Measurements from ENCODE around the gene LMOD1. TPM values are rescaled to one million over a fixed set of nuclear protein-coding genes. Genes with fewer than 3 reads are reported as not detected.
"Not testable (repeated sequence)": the region's sequence is repeated elsewhere in the genome, so short reads cannot be mapped to it uniquely, and the experiment has no call there.

LMOD1 gene
- total RNA-seq, 1 experiment from 2014 or later = not detected

GRCh38 chr1:201944639-201945038 lies 1.7 kb downstream of the LMOD1 start:
- Histone ChIP-seq H3K4me1 (ENCODE audit: low read length) (0 out of 2 replicates have a peak, but pooled peaks cover 2% of the 10 kb centered on the region), H3K27ac (ENCODE audit: low read length) (no peak overlapping the region), H3K9ac (ENCODE audit: low read length) (no peak overlapping the region), H3K79me2 (ENCODE audit: low read length) (no peaks in the 10 kb centered on the region), H2AFZ (ENCODE audit: low read length) (no peak overlapping the region), H3K27me3 (ENCODE audit: low read length) (no peaks in the 10 kb centered on the region), H3K9me3 (ENCODE audit: low read length) (no peaks in the 10 kb centered on the region), H4K20me1 (ENCODE audit: insufficient read depth, low read depth, low read length) (no peaks in the 10 kb centered on the region), H3K4me2 (ENCODE audit: low read depth, low read length, poor library complexity, severe bottlenecking) (no peak overlapping the region), H3K9me2 (replicated peaks; ENCODE audit: insufficient read depth, low read length) (no peaks in the 10 kb centered on the region), H3K4me3 (ENCODE audit: low read length) (no peak overlapping the region), H3K36me3 (ENCODE audit: insufficient read depth, low read length) (no peaks in the 10 kb centered on the region)
- no peak for DNase-seq

GRCh38 chr1:201944002-201944401 lies 2.3 kb downstream of the LMOD1 start:
- no peaks in the 10 kb centered on the region for H3K9me3 ChIP-seq (ENCODE audit: low read length)
- no peak overlapping the region for H3K4me3 ChIP-seq (ENCODE audit: low read length)
- H3K79me2 ChIP-seq (ENCODE audit: low read length) = no peaks in the 10 kb centered on the region
- no peak for DNase-seq
- H3K27ac ChIP-seq (ENCODE audit: low read length) = no peak overlapping the region
- no peak overlapping the region for H2AFZ ChIP-seq (ENCODE audit: low read length)
- no peak overlapping the region for H3K4me2 ChIP-seq (ENCODE audit: low read depth, low read length, poor library complexity, severe bottlenecking)
- H3K9me2 ChIP-seq (replicated peaks; ENCODE audit: insufficient read depth, low read length) = no peaks in the 10 kb centered on the region
- no peak overlapping the region for H3K9ac ChIP-seq (ENCODE audit: low read length)
- no peaks in the 10 kb centered on the region for H3K27me3 ChIP-seq (ENCODE audit: low read length)
- no peaks in the 10 kb centered on the region for H3K36me3 ChIP-seq (ENCODE audit: insufficient read depth, low read length)
- H4K20me1 ChIP-seq (ENCODE audit: insufficient read depth, low read depth, low read length) = no peaks in the 10 kb centered on the region
- H3K4me1 ChIP-seq (ENCODE audit: low read length) = 0 out of 2 replicates have a peak, but pooled peaks cover 2% of the 10 kb centered on the region

- DNase-seq = no peak
- H3K9ac ChIP-seq (ENCODE audit: low read length) = no peak overlapping the region
- H3K9me3 ChIP-seq (ENCODE audit: low read length) = no peaks in the 10 kb centered on the region
- no peak overlapping the region for H3K4me3 ChIP-seq (ENCODE audit: low read length)
- H3K9me2 ChIP-seq (replicated peaks; ENCODE audit: insufficient read depth, low read length) = no peaks in the 10 kb centered on the region
- H3K36me3 ChIP-seq (ENCODE audit: insufficient read depth, low read length) = no peaks in the 10 kb centered on the region
- H3K4me1 ChIP-seq (ENCODE audit: low read length) = 0 out of 2 replicates have a peak, but pooled peaks cover 2% of the 10 kb centered on the region
- H3K79me2 ChIP-seq (ENCODE audit: low read length) = no peaks in the 10 kb centered on the region
- H2AFZ ChIP-seq (ENCODE audit: low read length) = no peak overlapping the region
- H4K20me1 ChIP-seq (ENCODE audit: insufficient read depth, low read depth, low read length) = no peaks in the 10 kb centered on the region
- no peak overlapping the region for H3K27ac ChIP-seq (ENCODE audit: low read length)
- no peak overlapping the region for H3K4me2 ChIP-seq (ENCODE audit: low read depth, low read length, poor library complexity, severe bottlenecking)
- H3K27me3 ChIP-seq (ENCODE audit: low read length) = no peaks in the 10 kb centered on the region
Measured at GRCh38 chr1:201942129-201942495, 4.2 kb downstream of the LMOD1 start.

GRCh38 chr1:201941420-201942128 lies 4.8 kb downstream of the LMOD1 start:
- H3K9ac ChIP-seq (ENCODE audit: low read length) = no peak overlapping the region

GRCh38 chr1:201940316-201940715 lies 6.0 kb downstream of the LMOD1 start:
- H2AFZ ChIP-seq (ENCODE audit: low read length); DNase-seq; H4K20me1 ChIP-seq (ENCODE audit: insufficient read depth, low read depth, low read length); H3K27ac ChIP-seq (ENCODE audit: low read length); H3K9me2 ChIP-seq (replicated peaks; ENCODE audit: insufficient read depth, low read length); H3K27me3 ChIP-seq (ENCODE audit: low read length); H3K4me1 ChIP-seq (ENCODE audit: low read length); H3K79me2 ChIP-seq (ENCODE audit: low read length); H3K36me3 ChIP-seq (ENCODE audit: insufficient read depth, low read length); H3K9me3 ChIP-seq (ENCODE audit: low read length); H3K9ac ChIP-seq (ENCODE audit: low read length); H3K4me3 ChIP-seq (ENCODE audit: low read length); H3K4me2 ChIP-seq (ENCODE audit: low read depth, low read length, poor library complexity, severe bottlenecking): not testable (repeated sequence)

More at GRCh38 chr1:201941420-201942128, 4.8 kb downstream of the LMOD1 start:
- Histone ChIP-seq H3K9me3 (ENCODE audit: low read length) (no peaks in the 10 kb centered on the region), H2AFZ (ENCODE audit: low read length) (no peak overlapping the region), H3K36me3 (ENCODE audit: insufficient read depth, low read length) (no peaks in the 10 kb centered on the region), H3K4me1 (ENCODE audit: low read length) (0 out of 2 replicates have a peak, but pooled peaks cover 2% of the 10 kb centered on the region), H4K20me1 (ENCODE audit: insufficient read depth, low read depth, low read length) (no peaks in the 10 kb centered on the region), H3K4me3 (ENCODE audit: low read length) (no peak overlapping the region), H3K9me2 (replicated peaks; ENCODE audit: insufficient read depth, low read length) (no peaks in the 10 kb centered on the region), H3K79me2 (ENCODE audit: low read length) (no peaks in the 10 kb centered on the region), H3K27ac (ENCODE audit: low read length) (no peak overlapping the region), H3K4me2 (ENCODE audit: low read depth, low read length, poor library complexity, severe bottlenecking) (no peak overlapping the region), H3K27me3 (ENCODE audit: low read length) (no peaks in the 10 kb centered on the region)
- DNase-seq = no peak

GRCh38 chr1:201939574-201939973 lies 6.8 kb downstream of the LMOD1 start:
- Histone ChIP-seq H3K9ac (ENCODE audit: low read length) (no peak overlapping the region), H3K4me1 (ENCODE audit: low read length) (0 out of 2 replicates have a peak, but pooled peaks cover 2% of the 10 kb centered on the region), H3K27ac (ENCODE audit: low read length) (no peak overlapping the region), H3K9me2 (replicated peaks; ENCODE audit: insufficient read depth, low read length) (no peaks in the 10 kb centered on the region), H2AFZ (ENCODE audit: low read length) (no peak overlapping the region), H3K79me2 (ENCODE audit: low read length) (no peaks in the 10 kb centered on the region), H3K36me3 (ENCODE audit: insufficient read depth, low read length) (no peaks in the 10 kb centered on the region), H4K20me1 (ENCODE audit: insufficient read depth, low read depth, low read length) (no peaks in the 10 kb centered on the region), H3K27me3 (ENCODE audit: low read length) (no peaks in the 10 kb centered on the region), H3K9me3 (ENCODE audit: low read length) (no peaks in the 10 kb centered on the region), H3K4me3 (ENCODE audit: low read length) (no peak overlapping the region), H3K4me2 (ENCODE audit: low read depth, low read length, poor library complexity, severe bottlenecking) (no peak overlapping the region)
- no peak for DNase-seq

- Histone ChIP-seq H3K4me1 (ENCODE audit: low read length) (0 out of 2 replicates have a peak, but pooled peaks cover 2% of the 10 kb centered on the region), H3K9ac (ENCODE audit: low read length) (no peak overlapping the region), H3K79me2 (ENCODE audit: low read length) (no peaks in the 10 kb centered on the region), H3K27ac (ENCODE audit: low read length) (no peak overlapping the region), H3K9me2 (replicated peaks; ENCODE audit: insufficient read depth, low read length) (no peaks in the 10 kb centered on the region), H2AFZ (ENCODE audit: low read length) (no peak overlapping the region), H3K9me3 (ENCODE audit: low read length) (no peaks in the 10 kb centered on the region), H3K4me3 (ENCODE audit: low read length) (no peak overlapping the region), H4K20me1 (ENCODE audit: insufficient read depth, low read depth, low read length) (no peaks in the 10 kb centered on the region), H3K36me3 (ENCODE audit: insufficient read depth, low read length) (no peaks in the 10 kb centered on the region), H3K27me3 (ENCODE audit: low read length) (no peaks in the 10 kb centered on the region), H3K4me2 (ENCODE audit: low read depth, low read length, poor library complexity, severe bottlenecking) (no peak overlapping the region)
- DNase-seq = no peak
Measured at GRCh38 chr1:201939148-201939547, 7.2 kb downstream of the LMOD1 start.

GRCh38 chr1:201938440-201939035 lies 7.8 kb downstream of the LMOD1 start:
- Histone ChIP-seq H3K27me3 (ENCODE audit: low read length) (no peaks in the 10 kb centered on the region), H3K9me3 (ENCODE audit: low read length) (no peaks in the 10 kb centered on the region), H3K9ac (ENCODE audit: low read length) (no peak overlapping the region), H3K9me2 (replicated peaks; ENCODE audit: insufficient read depth, low read length) (no peaks in the 10 kb centered on the region), H3K4me3 (ENCODE audit: low read length) (no peak overlapping the region), H3K4me2 (ENCODE audit: low read depth, low read length, poor library complexity, severe bottlenecking) (no peak overlapping the region), H3K4me1 (ENCODE audit: low read length) (0 out of 2 replicates have a peak, but pooled peaks cover 2% of the 10 kb centered on the region), H4K20me1 (ENCODE audit: insufficient read depth, low read depth, low read length) (no peaks in the 10 kb centered on the region), H3K36me3 (ENCODE audit: insufficient read depth, low read length) (no peaks in the 10 kb centered on the region), H2AFZ (ENCODE audit: low read length) (no peak overlapping the region), H3K27ac (ENCODE audit: low read length) (no peak overlapping the region), H3K79me2 (ENCODE audit: low read length) (no peaks in the 10 kb centered on the region)
- no peak for DNase-seq
